Liver (tissue), 9 donors: ENCODE measurements around the gene CDK1. TPM values are rescaled to one million over a fixed set of nuclear protein-coding genes. Genes with fewer than 3 reads are reported as not detected.

ENCODE experiments used
- DNase-seq: peaks from one replicate; pipeline ENCODE4 v3.0.0-alpha.2; 2017; ENCODE audit warnings: low spot score
- H3K27ac ChIP-seq, 2 donors: one replicate each; pipeline ENCODE4 v1.7.0; 2013; ENCODE audit warnings: inconsistent platforms in 2 of 2, low read length in 2 of 2, control low read depth in 1 of 2, low read depth in 1 of 2, mild to moderate bottlenecking in 1 of 2
- H3K27me3 ChIP-seq, 4 donors: one replicate each; pipeline versions ENCODE4 v1.6.1 to v1.7.0; 2013; ENCODE audit warnings: low read length in 3 of 4, inconsistent platforms in 1 of 4, mild to moderate bottlenecking in 1 of 4, moderate library complexity in 1 of 4; ENCODE audit not compliant: control insufficient read depth in 4 of 4, insufficient read depth in 4 of 4
- H3K36me3 ChIP-seq, 4 donors: one replicate each; pipeline versions ENCODE4 v1.6.1 to v1.7.0; 2013; ENCODE audit warnings: low read length in 3 of 4, mild to moderate bottlenecking in 3 of 4, low read depth in 1 of 4, moderate library complexity in 1 of 4; ENCODE audit not compliant: control insufficient read depth in 4 of 4, insufficient read depth in 3 of 4
- H3K4me1 ChIP-seq, 4 donors: one replicate each; pipeline versions ENCODE4 v1.6.1 to v1.7.0; 2013; ENCODE audit warnings: low read length in 3 of 4, mild to moderate bottlenecking in 3 of 4, moderate library complexity in 1 of 4; ENCODE audit not compliant: control insufficient read depth in 4 of 4, insufficient read depth in 4 of 4
- H3K4me3 ChIP-seq, 3 donors: one replicate each; pipeline versions ENCODE4 v1.6.1 to v1.7.0; 2013; ENCODE audit warnings: low read length in 3 of 3, control low read depth in 1 of 3, low read depth in 1 of 3, mild to moderate bottlenecking in 1 of 3
- H3K9ac ChIP-seq, 2 donors: one replicate each; pipeline ENCODE4 v1.7.0; 2013; ENCODE audit warnings: low read length in 2 of 2, mild to moderate bottlenecking in 2 of 2, moderate library complexity in 2 of 2, control low read depth in 1 of 2, low read depth in 1 of 2
- H3K9me3 ChIP-seq, 4 donors: one replicate each; pipeline versions ENCODE4 v1.6.1 to v1.7.0; 2013; ENCODE audit warnings: low read length in 3 of 4; ENCODE audit not compliant: control insufficient read depth in 4 of 4
- EGR1 ChIP-seq, 2 donors: IDR thresholded peaks; 2 replicates each; pipeline ENCODE4 v1.6.1; 2016 to 2018; ENCODE audit warnings: antibody characterized with exemption in 2 of 2, low read depth in 2 of 2
- FOXA1 ChIP-seq: IDR thresholded peaks from 2 replicates; pipeline ENCODE4 v1.6.1; 2016; ENCODE audit warnings: antibody characterized with exemption
- GABPA ChIP-seq, 2 donors: IDR thresholded peaks in 1 of 2; conservative IDR thresholded peaks in 1 of 2; 2 replicates each; pipeline ENCODE4 v1.6.1; 2016; ENCODE audit warnings: antibody characterized with exemption in 2 of 2, mild to moderate bottlenecking in 1 of 2, moderate library complexity in 1 of 2
- HNF4A ChIP-seq, 2 donors: conservative IDR thresholded peaks; 2 replicates each; pipeline ENCODE4 v1.6.1; 2016; ENCODE audit warnings: antibody characterized with exemption in 2 of 2, mild to moderate bottlenecking in 2 of 2
- HNF4G ChIP-seq: IDR thresholded peaks from 2 replicates; pipeline ENCODE4 v1.6.1; 2016; ENCODE audit warnings: antibody characterized with exemption
- JUND ChIP-seq, 2 donors: IDR thresholded peaks; 2 replicates each; pipeline ENCODE4 v1.6.1; 2016; ENCODE audit warnings: antibody characterized with exemption in 2 of 2
- NR2F2 ChIP-seq: IDR thresholded peaks from 2 replicates; pipeline ENCODE4 v1.6.1; 2016; ENCODE audit warnings: antibody characterized with exemption
- RAD21 ChIP-seq, 2 donors: IDR thresholded peaks; 2 replicates each; pipeline ENCODE4 v1.6.1; 2016; ENCODE audit warnings: antibody characterized with exemption in 2 of 2, mild to moderate bottlenecking in 2 of 2
- RXRA ChIP-seq, 2 donors: IDR thresholded peaks; 2 replicates each; pipeline ENCODE4 v1.6.1; 2017 to 2018; ENCODE audit warnings: antibody characterized with exemption in 2 of 2, mild to moderate bottlenecking in 1 of 2
- SP1 ChIP-seq: IDR thresholded peaks from 2 replicates; pipeline ENCODE4 v1.6.1; 2018; ENCODE audit warnings: antibody characterized with exemption, mild to moderate bottlenecking
- TAF1 ChIP-seq: conservative IDR thresholded peaks from 2 replicates; pipeline ENCODE4 v1.6.1; 2016; ENCODE audit warnings: antibody characterized with exemption, mild to moderate bottlenecking
- YY1 ChIP-seq: IDR thresholded peaks from 2 replicates; pipeline ENCODE4 v1.6.1; 2016; ENCODE audit warnings: antibody characterized with exemption, mild to moderate bottlenecking
- WGBS: extraction: QIAGEN DNeasy Blood & Tissue Kit; methylation state at CpG from one replicate; pipeline ENCODE4 v1.1.7; 2013; 5-methylcytosine and 5-hydroxymethylcytosine counted together
- polyA plus RNA-seq, 2 donors: library from polyadenylated mRNA; stranded (reverse) in 1 of 2; unstranded in 1 of 2; fragments of 200-250 nt in 1 of 2; fragments of >200 nt in 1 of 2; fragmentation: Nextera tagmentation in 1 of 2; extraction: Ambion mirVana in 1 of 2; gene quantifications; one replicate each; pipeline versions ENCODE4 v1.2.1 to v1.2.3, GENCODE V29; 2013 to 2015
- total RNA-seq, 2 donors: library from RNA; depleted of rRNA; stranded (reverse); fragments of >200 nt; gene quantifications; one replicate each; pipeline ENCODE4 v1.2.3, GENCODE V29; 2014
- TF ChIP-seq, protein P1 (sequence below): IDR thresholded peaks from 2 replicates; pipeline ENCODE4 v1.6.1; 2016; ENCODE audit warnings: antibody characterized with exemption, mild to moderate bottlenecking
- TF ChIP-seq, protein P2 (sequence below): IDR thresholded peaks from 2 replicates; pipeline ENCODE4 v1.6.1; 2016; ENCODE audit warnings: antibody characterized with exemption
- donor health status: healthy.
- donor health status: healthy.
- donor health status: healthy.
- donor health status: healthy.
- donor health status: healthy.

CDK1 gene
- total and polyA plus RNA-seq, 4 donors = 0.08 to 73.5 (median 2.6) TPM

DNA sequence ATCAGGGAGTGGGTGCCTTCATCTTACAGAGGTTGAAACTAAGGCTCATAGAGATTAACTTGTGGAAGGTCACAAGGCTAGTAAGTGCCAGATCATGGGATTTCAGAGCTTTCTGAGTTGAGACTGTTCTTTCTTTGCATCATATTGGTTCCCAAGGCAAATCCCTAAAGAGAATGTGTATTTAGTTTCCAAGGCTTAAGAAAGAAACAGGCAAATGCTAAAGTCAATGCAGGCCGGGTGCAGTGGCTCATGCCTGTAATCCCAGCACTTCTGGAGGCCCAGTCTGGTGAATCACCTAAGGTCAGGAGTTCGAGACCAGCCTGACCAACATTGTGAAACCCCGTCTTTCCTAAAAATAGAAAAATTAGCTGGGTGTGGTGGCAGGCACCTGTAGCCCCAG, 19.8 kb downstream of the CDK1 start:
- DNase-seq = no peak
- Histone ChIP-seq H3K9ac (no peak overlapping the region), H3K27me3 (no peaks in the 10 kb centered on the region), H3K9me3 (no peaks in the 10 kb centered on the region), H3K27ac (no peak overlapping the region), H3K4me3 (no peak overlapping the region), H3K4me1 (peaks cover 0 to 3% (median under 1%) of the 10 kb centered on the region in 4 donors), H3K36me3 (no peaks in the 10 kb centered on the region)
- no peak for TF ChIP-seq JUND (IDR thresholded peaks at IDR 0.05)
- TF ChIP-seq EGR1 (IDR thresholded peaks at IDR 0.05; ENCODE audit: low read depth in 2 of 2) = no peak
- TF ChIP-seq SP1 = no peak
- TF ChIP-seq FOXA1 = no peak
- no peak for TF ChIP-seq NR2F2
- 95% methylated on average over 3 of the region's 3 CpGs for WGBS

DNA sequence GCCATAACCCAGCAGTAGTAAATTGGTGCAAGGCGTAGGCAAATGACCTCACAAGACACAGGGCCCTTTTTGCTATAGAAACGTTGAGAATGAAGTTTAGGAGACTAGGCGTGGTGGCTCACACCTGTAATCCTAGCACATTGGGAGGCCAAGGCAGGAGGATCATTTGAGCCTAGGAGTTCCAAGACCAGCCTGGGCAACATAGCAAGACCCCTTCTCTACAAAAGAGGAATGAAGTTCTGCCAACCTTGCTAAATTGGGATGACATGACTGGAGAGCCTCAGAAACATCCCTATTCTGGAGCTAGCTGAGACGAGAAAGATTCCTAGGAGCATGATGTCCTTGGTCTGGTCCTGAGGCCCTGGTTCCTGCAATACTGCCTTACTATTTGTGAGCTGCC, 20.6 kb downstream of the CDK1 start:
- H3K36me3 ChIP-seq = no peaks in the 10 kb centered on the region
- no peaks in the 10 kb centered on the region for H3K27me3 ChIP-seq
- TF ChIP-seq TAF1 = no peak
- TF ChIP-seq HNF4A (conservative IDR thresholded peaks at IDR 0.05) = no peak
- no peak for TF ChIP-seq RAD21 (IDR thresholded peaks at IDR 0.05)
- no peak for TF ChIP-seq GABPA (IDR thresholded peaks at IDR 0.05 in 1 of 2, conservative IDR thresholded peaks at IDR 0.05 in 1 of 2)
- TF ChIP-seq SP1 = no peak
- no peak for TF ChIP-seq NR2F2
- no peak for TF ChIP-seq JUND (IDR thresholded peaks at IDR 0.05)
- TF ChIP-seq RXRA (IDR thresholded peaks at IDR 0.05) = no peak
- TF ChIP-seq HNF4G = no peak
- no peak for TF ChIP-seq EGR1 (IDR thresholded peaks at IDR 0.05; ENCODE audit: low read depth in 2 of 2)
- TF ChIP-seq, protein P1, sequence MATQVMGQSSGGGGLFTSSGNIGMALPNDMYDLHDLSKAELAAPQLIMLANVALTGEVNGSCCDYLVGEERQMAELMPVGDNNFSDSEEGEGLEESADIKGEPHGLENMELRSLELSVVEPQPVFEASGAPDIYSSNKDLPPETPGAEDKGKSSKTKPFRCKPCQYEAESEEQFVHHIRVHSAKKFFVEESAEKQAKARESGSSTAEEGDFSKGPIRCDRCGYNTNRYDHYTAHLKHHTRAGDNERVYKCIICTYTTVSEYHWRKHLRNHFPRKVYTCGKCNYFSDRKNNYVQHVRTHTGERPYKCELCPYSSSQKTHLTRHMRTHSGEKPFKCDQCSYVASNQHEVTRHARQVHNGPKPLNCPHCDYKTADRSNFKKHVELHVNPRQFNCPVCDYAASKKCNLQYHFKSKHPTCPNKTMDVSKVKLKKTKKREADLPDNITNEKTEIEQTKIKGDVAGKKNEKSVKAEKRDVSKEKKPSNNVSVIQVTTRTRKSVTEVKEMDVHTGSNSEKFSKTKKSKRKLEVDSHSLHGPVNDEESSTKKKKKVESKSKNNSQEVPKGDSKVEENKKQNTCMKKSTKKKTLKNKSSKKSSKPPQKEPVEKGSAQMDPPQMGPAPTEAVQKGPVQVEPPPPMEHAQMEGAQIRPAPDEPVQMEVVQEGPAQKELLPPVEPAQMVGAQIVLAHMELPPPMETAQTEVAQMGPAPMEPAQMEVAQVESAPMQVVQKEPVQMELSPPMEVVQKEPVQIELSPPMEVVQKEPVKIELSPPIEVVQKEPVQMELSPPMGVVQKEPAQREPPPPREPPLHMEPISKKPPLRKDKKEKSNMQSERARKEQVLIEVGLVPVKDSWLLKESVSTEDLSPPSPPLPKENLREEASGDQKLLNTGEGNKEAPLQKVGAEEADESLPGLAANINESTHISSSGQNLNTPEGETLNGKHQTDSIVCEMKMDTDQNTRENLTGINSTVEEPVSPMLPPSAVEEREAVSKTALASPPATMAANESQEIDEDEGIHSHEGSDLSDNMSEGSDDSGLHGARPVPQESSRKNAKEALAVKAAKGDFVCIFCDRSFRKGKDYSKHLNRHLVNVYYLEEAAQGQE = no peak
- no peak for TF ChIP-seq YY1
- TF ChIP-seq, protein P2, sequence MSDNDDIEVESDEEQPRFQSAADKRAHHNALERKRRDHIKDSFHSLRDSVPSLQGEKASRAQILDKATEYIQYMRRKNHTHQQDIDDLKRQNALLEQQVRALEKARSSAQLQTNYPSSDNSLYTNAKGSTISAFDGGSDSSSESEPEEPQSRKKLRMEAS = no peak
- DNase-seq = no peak
- H3K4me3 ChIP-seq = no peak overlapping the region
- peaks cover 0 to 3% (median under 1%) of the 10 kb centered on the region in 4 donors for H3K4me1 ChIP-seq
- 74% methylated on average over 4 of the region's 4 CpGs for WGBS
- no peak overlapping the region for H3K27ac ChIP-seq
- H3K9ac ChIP-seq = no peak overlapping the region
- no peaks in the 10 kb centered on the region for H3K9me3 ChIP-seq

DNA sequence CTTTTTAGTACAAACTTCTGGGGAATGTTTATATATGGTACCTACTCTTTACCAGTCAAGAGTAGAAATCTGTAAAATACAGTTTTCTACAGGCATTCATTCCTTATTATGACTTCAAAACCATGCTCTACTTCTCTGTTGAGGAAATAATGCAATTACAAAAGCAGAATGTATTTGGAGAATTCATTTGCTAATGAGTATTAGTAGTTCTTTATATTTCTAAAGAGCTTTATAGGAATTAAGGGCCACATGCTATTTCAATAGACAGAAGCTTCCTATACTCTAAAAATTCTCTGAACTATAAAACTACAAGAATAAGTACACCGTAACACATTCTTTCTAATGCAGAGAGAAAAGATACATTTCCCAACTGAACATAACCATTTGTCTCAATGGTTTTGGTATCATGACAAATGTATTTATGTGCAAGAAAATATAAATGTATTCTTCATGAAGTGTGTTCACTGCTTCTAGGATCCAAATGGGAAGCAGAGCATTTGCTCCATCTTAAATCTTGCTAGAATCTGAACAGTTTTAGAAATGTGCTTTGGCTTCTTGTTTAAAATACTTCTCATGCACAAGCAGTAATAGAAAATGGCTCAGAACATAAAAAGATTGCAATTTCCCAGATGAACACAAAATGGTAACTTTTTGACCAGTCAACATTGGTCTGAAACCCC, 21.8 kb downstream of the CDK1 start:
- Histone ChIP-seq H3K36me3 (no peaks in the 10 kb centered on the region), H3K9ac (no peak overlapping the region), H3K27me3 (no peaks in the 10 kb centered on the region), H3K9me3 (no peaks in the 10 kb centered on the region), H3K4me3 (no peak overlapping the region), H3K27ac (no peak overlapping the region), H3K4me1 (peaks cover 0 to 3% (median under 1%) of the 10 kb centered on the region in 4 donors)
- 100% methylated on average over 1 of the region's 1 CpG for WGBS
- TF ChIP-seq RXRA (IDR thresholded peaks at IDR 0.05) (no peak), HNF4G (no peak)
- TF ChIP-seq, protein P2 = no peak
- DNase-seq = no peak
